Measurements from ENCODE around the gene CRACR2A. TPM values are rescaled to one million over a fixed set of nuclear protein-coding genes. Genes with fewer than 3 reads are reported as not detected.

CRACR2A gene
- total and polyA plus RNA-seq, 9 of the 15 experiments (the other 6 are each of a cell fraction or from before 2014, with no cell fraction given) = 2.1 to 15.1 (median 10.4) TPM

DNA sequence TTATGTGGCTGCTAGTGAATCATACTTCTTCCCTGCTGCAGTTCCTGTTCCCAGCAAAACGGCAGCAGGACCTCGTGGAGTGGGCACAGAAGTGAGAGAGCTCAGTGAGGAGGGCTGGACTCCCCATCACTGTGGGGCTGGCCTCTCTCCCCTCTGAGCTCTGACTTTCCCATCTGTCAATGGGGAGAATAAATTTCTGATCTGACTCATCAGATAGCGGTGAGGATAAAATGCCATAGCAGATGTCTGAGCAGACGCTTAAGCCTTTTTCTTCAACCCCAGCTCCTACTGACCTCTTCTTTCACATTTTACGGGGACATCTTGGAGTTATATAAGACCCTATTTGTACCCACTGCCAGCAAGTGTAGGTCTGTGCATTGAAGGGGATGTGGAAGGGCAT lies 116.6 kb downstream of the CRACR2A start:
- no peak overlapping the region for H2AFZ ChIP-seq (ENCODE audit: low read depth, low read length)
- no peaks in the 10 kb centered on the region for H3K9me3 ChIP-seq (replicated peaks; ENCODE audit: control insufficient read depth, insufficient read depth, low read depth, low read length)
- no peak for TF ChIP-seq ZNF121 (CRISPR knock-in tag; conservative IDR thresholded peaks at IDR 0.05)
- TF ChIP-seq, protein P1, sequence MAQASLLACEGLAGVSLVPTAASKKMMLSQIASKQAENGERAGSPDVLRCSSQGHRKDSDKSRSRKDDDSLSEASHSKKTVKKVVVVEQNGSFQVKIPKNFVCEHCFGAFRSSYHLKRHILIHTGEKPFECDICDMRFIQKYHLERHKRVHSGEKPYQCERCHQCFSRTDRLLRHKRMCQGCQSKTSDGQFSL (CRISPR knock-in tag; IDR thresholded peaks at IDR 0.05) = no peak
- TF ChIP-seq, protein P1 (tag; IDR thresholded peaks at IDR 0.05) = no peak
- no peak for TF ChIP-seq MTF1 (CRISPR knock-in tag; IDR thresholded peaks at IDR 0.05; ENCODE audit: borderline replicate concordance)
- no peak for TF ChIP-seq CBX2 (IDR thresholded peaks at IDR 0.05; ENCODE audit: insufficient read depth, low read length, poor library complexity, severe bottlenecking)
- no peak for TF ChIP-seq RBM34 (IDR thresholded peaks at IDR 0.05; ENCODE audit: borderline replicate concordance, insufficient read depth, low read length)
- TF ChIP-seq SRSF9 (IDR thresholded peaks at IDR 0.05; ENCODE audit: borderline replicate concordance, low read depth, low read length) = no peak
- ATAC-seq (no peak), FAIRE-seq (no peak), DNase-seq (ENCODE audit: extremely low read depth in 1 of 4, low spot score in 3 of 4) (no peak)
- H3K4me1 ChIP-seq (replicated peaks in 1 of 2; ENCODE audit: control insufficient read depth in 2 of 2, insufficient read depth in 2 of 2, low read length in 2 of 2) = no peaks in the 10 kb centered on the region
- CTCF ChIA-PET (ENCODE audit: low intra/inter-chr PET ratio) = no interaction called here
- H3K79me2 ChIP-seq (ENCODE audit: control insufficient read depth, insufficient read depth, low read length) = no peaks in the 10 kb centered on the region
- no peak overlapping the region for H3K9ac ChIP-seq (ENCODE audit: insufficient read depth in 1 of 2, low read depth in 2 of 2, low read length in 2 of 2)
- no peak overlapping the region for H3K27ac ChIP-seq (ENCODE audit: extremely low read depth, low read depth, low read length)
- POLR2A ChIA-PET = no interaction called here
- intact Hi-C loops (cut with micrococcal nuclease) = no loop called here
- no peak overlapping the region for H3K4me3 ChIP-seq
- no TSS peak for BruUV-seq (replicated peaks)
- no peaks in the 10 kb centered on the region for H4K20me1 ChIP-seq (replicated peaks; ENCODE audit: control insufficient read depth, insufficient read depth, low read length)
- 92% methylated on average over 3 of the region's 5 CpGs for WGBS (ENCODE audit: insufficient coverage, low coverage, missing lambda C conversion rate)
- no peaks in the 10 kb centered on the region for H3K27me3 ChIP-seq (ENCODE audit: control insufficient read depth in 2 of 2, insufficient read depth in 2 of 2, low read length in 2 of 2)
- H3K9me1 ChIP-seq (ENCODE audit: control insufficient read depth, insufficient read depth, low read length) = no peaks in the 10 kb centered on the region
- in situ Hi-C loops (cut with MboI) = no loop called here
- no peak overlapping the region for H3K4me2 ChIP-seq (ENCODE audit: insufficient read depth, low read length)
- H3K36me3 ChIP-seq (ENCODE audit: control insufficient read depth, insufficient read depth, low read length) = 0 out of 3 replicates have a peak, but pooled peaks cover 4% of the 10 kb centered on the region

Data from K562 (cell line).